SK-N-MC (cell line): ENCODE results near the gene CACNA1C.

ENCODE experiments used
- EZH2 ChIP-seq: fragments of 200-600 bp; sonication (generic); IDR thresholded peaks from one replicate; pipeline ENCODE4 v1.6.1; 2017; ENCODE audit warnings: antibody characterized with exemption
- POLR2AphosphoS5 ChIP-seq: IDR thresholded peaks from 2 replicates; pipeline ENCODE4 v1.6.1; 2012; ENCODE audit warnings: mild to moderate bottlenecking, low read depth, low read length, borderline replicate concordance

DNA sequence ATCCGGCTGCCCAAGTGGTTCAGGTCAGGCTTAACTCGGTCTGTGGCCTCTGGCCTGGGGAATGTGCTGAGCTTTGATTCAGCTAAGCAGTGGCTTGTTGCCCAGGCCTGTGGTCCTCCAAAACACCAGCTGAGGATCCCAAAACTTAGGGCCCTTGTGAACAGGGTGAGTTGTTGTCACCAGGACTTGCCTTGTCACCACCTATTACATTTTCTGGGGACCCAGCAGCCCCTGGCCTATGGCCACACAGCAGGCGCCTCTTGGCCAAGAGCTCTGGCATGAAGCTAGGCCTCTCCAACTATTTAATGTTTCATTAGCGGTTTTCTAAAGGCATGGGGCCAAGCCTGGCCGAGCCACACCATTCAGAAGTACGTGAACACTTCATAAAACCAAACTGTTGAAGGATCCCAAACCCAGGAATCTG, 343.7 kb downstream of the CACNA1C start:
- no peak for TF ChIP-seq POLR2AphosphoS5
- TF ChIP-seq EZH2 = no peak
